Mesodermal cell (in vitro differentiated cells): ENCODE data around the gene EHBP1.

ENCODE experiments used
- H3K27ac ChIP-seq: 2 replicates; pipeline ENCODE4 v1.7.0; 2013; ENCODE audit warnings: mild to moderate bottlenecking, low read depth, low read length, moderate library complexity; ENCODE audit not compliant: severe bottlenecking
- H3K36me3 ChIP-seq: 2 replicates; pipeline ENCODE4 v1.7.1; 2013; ENCODE audit warnings: mild to moderate bottlenecking, low read length, moderate library complexity; ENCODE audit not compliant: control insufficient read depth, insufficient read depth
- H3K4me1 ChIP-seq: one replicate; pipeline ENCODE4 v1.7.1; 2013; ENCODE audit warnings: mild to moderate bottlenecking, low read length; ENCODE audit not compliant: insufficient read depth, control insufficient read depth, poor library complexity, severe bottlenecking
- H3K4me3 ChIP-seq: 2 replicates; pipeline ENCODE4 v1.7.0; 2013; ENCODE audit warnings: low read length, control low read depth, mild to moderate bottlenecking; ENCODE audit not compliant: insufficient read depth, poor library complexity, severe bottlenecking; ENCODE audit errors: extremely low read depth
- H3K9me3 ChIP-seq: 2 replicates; pipeline ENCODE4 v1.7.1; 2013; ENCODE audit warnings: mild to moderate bottlenecking, low read length, moderate library complexity; ENCODE audit not compliant: control insufficient read depth
- WGBS, 2 experiments: methylation state at CpG; one replicate each; pipeline ENCODE4 v1.1.5; 2013; ENCODE audit warnings: missing lambda C conversion rate in 2 of 2; ENCODE audit not compliant: insufficient coverage in 2 of 2; 5-methylcytosine and 5-hydroxymethylcytosine counted together

The EHBP1 gene

GRCh38 chr2:62956651-62957050 lies 251.1 kb downstream of the EHBP1 start:
- Histone ChIP-seq H3K4me3 (no peak overlapping the region), H3K9me3 (no peaks in the 10 kb centered on the region), H3K4me1 (no peaks in the 10 kb centered on the region), H3K36me3 (peaks cover 15% of the 10 kb centered on the region), H3K27ac (no peak overlapping the region)
- 100% methylated on average over 1 of the region's 2 CpGs; no CpG with 5 or more reads in 1 of the 2 experiments for WGBS, 2 experiments

GRCh38 chr2:62958206-62958605 lies 252.7 kb downstream of the EHBP1 start:
- 80 to 83% methylated on average over 1 of the region's 3 CpGs for whole genome bisulfite sequencing, 2 experiments
- Histone ChIP-seq H3K27ac (no peak overlapping the region), H3K36me3 (peaks cover 15% of the 10 kb centered on the region), H3K4me3 (no peak overlapping the region), H3K9me3 (no peaks in the 10 kb centered on the region), H3K4me1 (no peaks in the 10 kb centered on the region)

GRCh38 chr2:62964050-62964449 lies 258.5 kb downstream of the EHBP1 start:
- Histone ChIP-seq H3K4me3 (no peak overlapping the region), H3K9me3 (no peaks in the 10 kb centered on the region), H3K27ac (no peak overlapping the region), H3K36me3 (no peaks in the 10 kb centered on the region), H3K4me1 (no peaks in the 10 kb centered on the region)
- WGBS, 2 experiments: no CpG with 5 or more reads among the region's 2 CpGs

- H3K36me3 ChIP-seq: no peaks in the 10 kb centered on the region
- WGBS, 2 experiments: 96 to 98% methylated on average over 5 to 6 of the region's 7 CpGs
- no peak overlapping the region for H3K4me3 ChIP-seq
- no peaks in the 10 kb centered on the region for H3K4me1 ChIP-seq
- no peak overlapping the region for H3K27ac ChIP-seq
- H3K9me3 ChIP-seq: no peaks in the 10 kb centered on the region
Measured at GRCh38 chr2:62964671-62965070, 259.2 kb downstream of the EHBP1 start.

- Histone ChIP-seq H3K9me3 (no peaks in the 10 kb centered on the region), H3K4me1 (no peaks in the 10 kb centered on the region), H3K36me3 (no peaks in the 10 kb centered on the region), H3K4me3 (no peak overlapping the region), H3K27ac (no peak overlapping the region)
- 95 to 100% methylated on average over 3 of the region's 6 CpGs for WGBS, 2 experiments
Measured at GRCh38 chr2:62966991-62967390, 261.5 kb downstream of the EHBP1 start.

- Histone ChIP-seq H3K36me3 (no peaks in the 10 kb centered on the region), H3K4me3 (no peak overlapping the region), H3K27ac (no peak overlapping the region), H3K9me3 (no peaks in the 10 kb centered on the region), H3K4me1 (no peaks in the 10 kb centered on the region)
- WGBS, 2 experiments: no CpG with 5 or more reads among the region's 1 CpG
Measured at GRCh38 chr2:62968168-62968567, 262.7 kb downstream of the EHBP1 start.

GRCh38 chr2:62968668-62969067 lies 263.2 kb downstream of the EHBP1 start:
- H3K9me3 ChIP-seq: no peaks in the 10 kb centered on the region
- no peaks in the 10 kb centered on the region for H3K4me1 ChIP-seq
- H3K36me3 ChIP-seq: no peaks in the 10 kb centered on the region
- no peak overlapping the region for H3K4me3 ChIP-seq
- WGBS, 2 experiments: 67% methylated on average over 1 of the region's 1 CpG; no CpG with 5 or more reads in 1 of the 2 experiments
- no peak overlapping the region for H3K27ac ChIP-seq

GRCh38 chr2:62971936-62972335 lies 266.4 kb downstream of the EHBP1 start:
- Histone ChIP-seq H3K4me3 (no peak overlapping the region), H3K4me1 (no peaks in the 10 kb centered on the region), H3K9me3 (no peaks in the 10 kb centered on the region), H3K27ac (no peak overlapping the region), H3K36me3 (no peaks in the 10 kb centered on the region)
- WGBS, 2 experiments: no CpG with 5 or more reads among the region's 2 CpGs

- H3K4me3 ChIP-seq: no peak overlapping the region
Measured at GRCh38 chr2:62972601-62973000, 267.1 kb downstream of the EHBP1 start.

GRCh38 chr2:62974999-62975398 lies 269.5 kb downstream of the EHBP1 start:
- Histone ChIP-seq H3K36me3 (peaks cover 3% of the 10 kb centered on the region), H3K9me3 (no peaks in the 10 kb centered on the region), H3K4me3 (no peak overlapping the region), H3K27ac (no peak overlapping the region), H3K4me1 (no peaks in the 10 kb centered on the region)
- WGBS, 2 experiments: 83 to 92% methylated on average over 2 of the region's 2 CpGs

More at GRCh38 chr2:62972601-62973000, 267.1 kb downstream of the EHBP1 start:
- H3K9me3 ChIP-seq: no peaks in the 10 kb centered on the region
- H3K4me1 ChIP-seq: no peaks in the 10 kb centered on the region
- no peaks in the 10 kb centered on the region for H3K36me3 ChIP-seq
- H3K27ac ChIP-seq: no peak overlapping the region

- no peak overlapping the region for H3K4me3 ChIP-seq
- no peaks in the 10 kb centered on the region for H3K4me1 ChIP-seq
- no peaks in the 10 kb centered on the region for H3K36me3 ChIP-seq
- H3K27ac ChIP-seq: no peak overlapping the region
- H3K9me3 ChIP-seq: no peaks in the 10 kb centered on the region
- WGBS, 2 experiments: 97 to 100% methylated on average over 2 to 3 of the region's 3 CpGs
Measured at GRCh38 chr2:62991605-62992004, 286.1 kb downstream of the EHBP1 start.
